ENCODE measurements around the gene ANP32D.
"Not testable (repeated sequence)": the region's sequence is repeated elsewhere in the genome, so short reads cannot be mapped to it uniquely, and the experiment has no call there.

ANP32D gene

GRCh38 chr12:48472259-48472658 is at the start of gene ANP32D:
Gene ANP32D (plus strand): TSS chr12:48472559. CDS start chr12:48472665, 106 bp downstream.
- DNase-seq, result no peak

GRCh38 chr12:48423171-48423570 is 49.2 kb upstream of the ANP32D start:
- no peak for DNase-seq

- no peak for DNase-seq
Observed at GRCh38 chr12:48424644-48425043, 47.7 kb upstream of the ANP32D start.

DNA sequence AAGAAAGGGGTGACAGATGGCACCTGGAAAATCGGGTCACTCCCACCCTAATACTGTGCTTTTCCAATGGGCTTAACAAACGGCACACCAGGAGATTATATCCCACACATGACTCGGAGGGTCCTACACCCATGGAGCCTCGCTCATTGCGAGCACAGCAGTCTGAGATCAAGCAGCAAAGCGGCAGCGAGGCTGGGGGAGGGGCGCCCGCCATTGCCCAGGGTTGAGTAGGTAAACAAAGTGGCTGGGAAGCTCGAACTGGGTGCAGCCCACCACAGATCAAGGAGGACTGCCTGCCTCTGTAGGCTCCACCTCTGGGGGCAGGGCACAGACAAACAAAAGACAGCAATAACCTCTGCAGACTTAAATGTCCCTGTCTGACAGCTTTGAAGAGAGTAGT is 38.3 kb upstream of the ANP32D start:
- DNase-seq, result not testable (repeated sequence)

- DNase-seq, result no peak
Observed at GRCh38 chr12:48441069-48441468, 31.3 kb upstream of the ANP32D start.

DNA sequence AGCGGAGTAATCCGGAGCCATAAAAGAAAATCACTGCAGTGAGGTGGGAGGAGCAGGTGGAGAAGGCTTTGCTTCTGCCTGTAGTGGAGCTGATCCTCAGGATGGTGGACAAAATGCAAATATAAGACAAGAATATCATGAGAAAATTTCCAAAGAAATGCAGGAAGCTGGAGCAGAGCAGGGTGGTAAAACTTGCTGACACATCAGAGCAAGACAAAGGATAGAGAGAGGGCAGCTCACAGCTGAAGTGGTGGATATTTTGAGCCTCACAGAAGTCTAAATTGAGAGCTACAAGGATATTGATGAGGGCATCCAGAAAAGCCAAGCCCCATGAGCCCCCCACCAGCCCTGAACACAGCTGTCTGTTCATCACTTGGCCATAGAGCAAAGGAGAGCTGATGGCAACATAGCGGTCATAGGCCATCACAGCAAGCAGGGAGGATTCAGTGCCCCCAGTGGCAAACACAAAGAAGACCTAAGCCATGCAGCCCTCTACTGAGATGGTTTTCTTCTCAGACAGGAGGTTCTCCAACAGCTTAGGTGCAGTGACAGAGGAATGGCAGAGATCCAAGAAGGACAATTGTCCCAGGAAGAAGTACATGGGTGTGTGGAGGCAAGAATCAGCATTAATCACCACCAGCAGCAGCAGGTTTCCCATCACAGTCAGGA is 30.0 kb upstream of the ANP32D start:
- DNase-seq, result no peak

DNA sequence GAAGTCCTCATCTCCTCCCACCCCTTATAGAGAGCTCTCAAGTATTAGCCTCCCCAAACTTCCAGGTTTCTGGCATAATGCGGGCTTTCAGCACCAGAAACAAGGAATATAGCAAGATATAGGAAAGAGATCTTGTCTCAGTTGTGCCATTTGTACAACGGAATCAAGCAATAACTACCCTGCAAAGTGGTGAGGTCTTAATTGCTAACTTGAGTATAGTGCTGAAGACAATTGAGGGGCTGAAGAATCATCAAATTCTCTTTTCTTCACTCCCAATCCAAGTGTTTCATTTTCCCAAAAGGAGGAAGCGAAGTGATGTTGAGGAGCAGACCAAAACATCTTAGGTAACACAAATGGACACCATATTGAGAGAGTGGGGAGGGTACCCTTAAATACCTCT is 26.8 kb upstream of the ANP32D start:
- no peak for DNase-seq

DNA sequence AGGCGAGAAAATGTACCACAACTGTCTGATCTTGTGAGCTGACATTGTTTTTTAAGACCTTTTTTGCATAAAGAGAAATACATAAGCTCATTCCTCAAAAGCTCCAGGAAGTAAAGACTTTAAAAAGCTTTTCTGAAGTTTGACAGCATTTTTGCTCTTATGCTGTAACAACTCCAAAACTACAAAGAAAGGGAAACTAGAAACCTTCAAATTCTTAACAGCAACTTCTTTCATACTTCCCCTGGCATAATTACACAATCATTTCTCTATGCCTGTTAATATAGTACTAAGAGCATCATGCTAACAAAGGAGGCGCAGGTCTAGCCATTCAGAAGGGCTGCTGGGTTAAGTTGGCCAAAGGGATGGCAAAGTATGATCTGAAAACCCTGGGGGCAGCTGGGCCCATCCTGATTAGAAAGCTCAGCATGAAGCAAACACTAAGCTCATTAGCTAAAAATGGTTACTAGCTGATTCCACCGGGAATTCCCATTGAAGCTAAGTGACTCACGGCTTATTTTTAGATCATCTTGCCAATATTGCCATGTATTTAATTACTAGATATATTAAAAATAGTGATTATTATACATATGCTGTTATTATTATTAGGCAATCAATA is 26.1 kb upstream of the ANP32D start:
- peak; percentile 19 for DNase-seq

GRCh38 chr12:48447755-48448154 is 24.6 kb upstream of the ANP32D start:
- peak; percentile 72 for DNase-seq

DNA sequence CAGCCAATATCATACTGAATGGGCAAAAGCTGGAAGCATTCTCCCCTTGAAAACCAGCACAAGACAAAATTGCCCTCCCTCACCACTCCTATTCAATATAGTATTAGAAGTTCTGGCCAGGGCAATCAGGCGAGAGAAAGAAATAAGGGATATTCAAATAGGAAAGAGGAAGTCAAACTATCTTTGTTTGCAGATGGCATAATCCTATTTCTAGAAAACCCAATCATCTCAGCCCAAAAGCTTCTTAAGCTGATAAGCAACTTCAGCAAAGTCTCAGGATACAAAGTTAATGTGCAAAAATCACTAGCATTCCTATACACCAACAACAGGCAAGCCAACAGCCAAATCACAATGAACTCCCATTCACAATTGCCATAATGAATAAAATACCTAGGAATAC is 21.0 kb upstream of the ANP32D start:
- DNase-seq, result no peak

DNA sequence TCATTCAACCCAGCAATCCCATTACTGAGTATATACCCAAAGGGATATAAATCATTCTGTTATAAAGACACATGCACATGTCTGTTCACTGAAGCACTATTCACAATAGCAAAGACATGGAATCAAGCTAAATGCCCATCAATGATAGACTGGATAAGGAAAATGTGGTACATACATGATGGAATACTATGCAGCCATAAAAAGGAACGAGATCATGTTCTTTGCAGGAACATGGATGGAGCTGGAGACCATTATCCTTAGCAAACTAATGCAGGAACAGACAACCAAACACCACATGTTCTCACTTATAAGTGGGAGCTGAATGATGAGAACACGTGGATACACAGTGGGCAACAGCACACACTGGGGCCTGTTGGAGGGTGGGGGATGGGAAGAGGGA is 19.4 kb upstream of the ANP32D start:
- not testable (repeated sequence) for DNase-seq

DNA sequence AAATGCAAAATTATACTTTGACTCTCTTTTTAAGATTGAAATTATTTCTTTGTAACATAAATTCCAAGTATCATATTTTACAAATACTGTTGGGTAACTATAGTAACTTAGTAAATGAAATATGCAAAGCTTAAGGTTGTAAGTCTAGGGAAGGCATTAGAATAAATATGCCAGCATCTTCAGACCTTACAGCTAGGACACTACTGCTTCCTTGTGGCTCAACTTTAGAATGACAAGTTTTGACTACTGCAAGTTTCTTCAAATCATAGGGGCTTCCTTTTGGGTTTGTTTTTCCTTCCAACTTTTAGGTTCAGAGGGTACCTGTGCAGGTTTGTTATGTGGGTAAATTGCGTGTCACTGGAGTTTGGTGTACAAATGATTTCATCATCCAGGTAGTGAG is 17.7 kb upstream of the ANP32D start:
- DNase-seq, result peak; percentile 1

DNA sequence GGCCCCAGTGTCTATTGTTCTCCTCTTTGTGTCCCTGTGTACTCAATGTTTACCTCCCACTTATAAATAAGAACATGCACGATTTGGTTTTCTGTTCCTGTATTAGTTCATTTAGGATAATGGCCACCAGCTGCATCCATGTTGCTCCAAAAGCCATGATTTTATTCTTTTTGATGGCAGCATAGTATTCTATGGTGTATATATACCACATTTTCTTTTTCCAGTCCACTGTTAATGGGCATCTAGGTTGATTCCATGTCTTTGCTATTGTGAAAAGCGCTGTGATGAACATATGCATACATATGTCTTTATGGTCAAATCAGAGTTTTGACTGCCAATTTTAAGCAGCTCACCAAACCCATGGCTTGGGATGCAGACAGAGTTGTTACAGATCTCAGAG is 17.2 kb upstream of the ANP32D start:
- no peak for DNase-seq

- DNase-seq, result no peak
Observed at GRCh38 chr12:48459259-48459658, 13.1 kb upstream of the ANP32D start.

GRCh38 chr12:48469027-48469426 is 3.3 kb upstream of the ANP32D start:
- not testable (repeated sequence) for DNase-seq

DNA sequence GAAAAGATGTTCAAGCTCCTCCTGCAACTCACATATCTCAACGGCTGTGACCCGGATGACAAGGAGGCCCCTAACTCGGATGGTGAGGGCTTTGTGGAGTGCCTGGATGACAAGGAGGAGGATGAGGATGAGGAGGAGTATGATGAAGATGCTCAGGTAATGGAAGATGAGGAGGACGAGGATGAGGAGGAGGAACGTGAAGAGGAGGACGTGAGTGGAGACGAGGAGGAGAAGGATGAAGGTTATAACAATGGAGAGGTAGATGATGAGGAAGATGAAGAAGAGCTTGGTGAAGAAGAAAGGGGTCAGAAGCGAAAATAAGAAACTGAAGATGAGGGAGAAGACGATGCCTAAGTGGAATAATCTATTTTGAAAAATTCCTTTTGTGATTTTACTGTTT is 702 bp downstream of the ANP32D start:
- no peak for DNase-seq

DNA sequence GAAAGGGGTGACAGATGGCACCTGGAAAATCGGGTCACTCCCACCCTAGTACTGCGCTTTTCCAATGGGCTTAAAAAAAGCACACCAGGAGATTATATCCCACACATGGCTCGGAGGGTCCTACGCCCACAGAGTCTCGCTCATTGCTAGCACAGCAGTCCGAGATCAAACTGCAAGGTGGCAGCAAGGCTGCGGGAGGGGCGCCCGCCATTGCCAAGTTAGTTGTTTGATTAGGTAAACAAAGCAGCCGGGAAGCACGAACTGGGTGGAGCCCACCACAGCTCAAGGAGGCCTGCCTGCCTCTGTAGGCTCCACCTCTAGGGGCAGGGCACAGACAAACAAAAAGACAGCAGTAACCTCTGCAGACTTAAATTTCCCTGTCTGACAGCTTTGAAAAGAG is 2.1 kb downstream of the ANP32D start:
- not testable (repeated sequence) for DNase-seq

GRCh38 chr12:48482198-48482597 is 9.8 kb downstream of the ANP32D start, which contains the start of gene C12orf54:
Gene C12orf54 (plus strand): TSS chr12:48482498. CDS start chr12:48483297, 799 bp downstream.
- no peak for DNase-seq

DNA sequence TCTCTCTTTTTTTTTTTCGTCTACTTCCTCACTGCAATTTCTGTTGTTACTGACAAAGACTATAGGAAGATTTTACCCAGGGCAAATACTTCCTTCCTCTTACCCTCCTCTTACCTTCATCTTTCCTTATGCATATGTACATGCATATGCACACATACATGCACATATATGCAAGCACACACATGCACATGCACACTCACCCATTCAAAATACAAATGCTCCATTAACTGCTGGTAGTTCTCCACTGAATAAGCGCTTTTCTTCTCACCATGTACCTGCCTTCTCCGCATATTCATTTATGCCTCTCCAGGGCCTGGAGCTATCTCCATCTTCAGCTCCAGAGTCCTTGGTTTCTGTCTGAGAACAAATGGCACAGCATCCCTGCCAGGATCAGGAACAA is 10.6 kb downstream of the ANP32D start:
- DNase-seq, result no peak

DNA sequence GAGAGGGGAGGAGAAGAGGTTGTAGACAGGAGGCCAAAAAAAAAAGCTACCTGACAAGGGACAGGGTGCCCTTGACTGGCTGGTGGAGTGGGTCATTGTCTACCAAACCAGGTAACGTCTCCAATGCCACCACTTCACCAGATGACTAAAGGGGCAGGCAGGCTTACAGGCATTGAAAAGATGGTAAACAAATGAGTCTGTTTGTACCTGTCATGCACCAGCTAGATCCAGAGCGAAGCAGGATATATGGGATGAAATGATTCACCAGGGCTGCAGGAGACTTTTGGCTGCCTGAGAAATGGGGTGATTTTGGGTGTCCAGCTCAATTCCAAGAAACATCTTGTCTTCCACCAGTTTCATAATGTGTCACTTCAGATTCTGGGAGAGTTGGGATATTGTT is 13.9 kb downstream of the ANP32D start:
- DNase-seq, result no peak

DNA sequence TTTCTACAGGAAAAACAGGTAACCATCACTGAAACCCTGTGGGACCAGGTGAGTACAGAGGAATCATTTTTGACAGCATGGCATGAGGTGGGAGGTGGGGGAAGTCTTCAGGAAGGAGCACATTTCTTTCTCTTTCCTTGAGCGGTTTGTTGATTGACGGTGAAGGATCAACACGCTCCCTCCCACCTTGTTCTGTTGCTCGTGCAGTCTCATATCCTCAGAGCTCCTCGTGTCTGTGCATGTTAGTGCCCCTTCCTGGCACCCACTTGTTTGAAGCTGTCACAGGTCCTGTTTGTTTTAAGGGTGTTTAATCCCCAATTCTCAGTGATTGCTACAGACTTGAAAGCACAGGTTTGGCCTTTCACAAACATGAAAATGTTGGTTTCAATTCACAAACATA is 14.3 kb downstream of the ANP32D start:
- no peak for DNase-seq

GRCh38 chr12:48489012-48489411 is 16.7 kb downstream of the ANP32D start:
- DNase-seq, result no peak

DNA sequence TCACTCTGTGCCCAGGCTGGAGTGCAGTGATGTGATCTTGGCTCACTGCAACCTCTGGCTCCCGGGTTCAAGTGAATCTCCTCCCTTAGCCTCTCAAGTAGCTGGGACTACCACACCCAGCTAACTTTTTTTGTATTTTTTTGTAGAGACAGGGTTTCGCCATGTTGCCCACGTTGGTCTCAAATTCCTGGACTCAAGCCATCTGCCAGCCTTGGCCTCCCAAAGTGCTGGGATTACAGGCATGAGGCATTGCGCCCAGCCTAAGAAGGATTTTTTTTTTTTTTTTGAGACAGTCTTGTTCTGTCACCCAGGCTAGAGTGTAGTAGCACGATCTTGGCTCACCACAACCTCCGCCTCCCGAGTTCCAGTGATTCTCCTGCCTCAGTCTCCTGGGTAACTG is 17.1 kb downstream of the ANP32D start:
- DNase-seq, result not testable (repeated sequence)

GRCh38 chr12:48500281-48500680 is 27.9 kb downstream of the ANP32D start:
- not testable (repeated sequence) for DNase-seq

- not testable (repeated sequence) for DNase-seq
Observed at GRCh38 chr12:48506836-48507235, 34.5 kb downstream of the ANP32D start.
